Transverse colon (tissue), 4 donors: ENCODE results near the gene EZH1. TPM values are rescaled to one million over a fixed set of nuclear protein-coding genes. Genes with fewer than 3 reads are reported as not detected.
A peak's percentile ranks its signal among the peaks of the same experiment; 100 is the strongest.

Source experiments
- DNase-seq: peaks from one replicate; pipeline ENCODE4 v3.0.0-alpha.2; 2019
- H3K27ac ChIP-seq, 4 donors: fragments of 200-600 bp; sonication (generic); 2 replicates each; pipeline ENCODE4 v1.5.1; 2016 to 2018; ENCODE audit warnings: inconsistent platforms in 4 of 4
- H3K27me3 ChIP-seq: fragments of 200-600 bp; sonication (generic); 2 replicates; pipeline ENCODE4 v1.5.1; 2017; ENCODE audit warnings: inconsistent platforms
- H3K36me3 ChIP-seq, 4 donors: fragments of 200-600 bp; sonication (generic); 2 replicates each; pipeline ENCODE4 v1.5.1; 2017 to 2019; ENCODE audit warnings: inconsistent platforms in 4 of 4
- H3K4me1 ChIP-seq, 4 donors: fragments of 200-600 bp; sonication (generic); 2 replicates each; pipeline ENCODE4 v1.5.1; 2017 to 2020; ENCODE audit warnings: inconsistent platforms in 4 of 4
- H3K4me3 ChIP-seq, 4 donors: fragments of 200-600 bp; sonication (generic); 1 replicate in 1 of 4; 2 replicates in 3 of 4; pipeline versions ENCODE4 v1.5.1 to v1.6.1; 2017 to 2019; ENCODE audit warnings: inconsistent platforms in 4 of 4
- H3K9me3 ChIP-seq, 2 donors: fragments of 200-600 bp; sonication (generic); 2 replicates each; pipeline ENCODE4 v1.5.1; 2017 to 2019; ENCODE audit warnings: inconsistent platforms in 2 of 2
- EP300 ChIP-seq: sonication (generic); formaldehyde crosslinking; IDR thresholded peaks from one replicate; pipeline ENCODE4 v1.6.1; 2017; ENCODE audit warnings: antibody characterized with exemption, low read depth
- POLR2A ChIP-seq: fragments of 450-650 bp; IDR thresholded peaks from one replicate; pipeline ENCODE4 v1.6.1; 2016; ENCODE audit warnings: antibody characterized with exemption, mild to moderate bottlenecking, moderate library complexity
- POLR2AphosphoS5 ChIP-seq, 3 donors: sonication (generic); formaldehyde crosslinking; IDR thresholded peaks; one replicate each; pipeline ENCODE4 v1.6.1; 2016; ENCODE audit warnings: antibody characterized with exemption in 3 of 3
- WGBS, 2 donors: methylation state at CpG; one replicate each; pipeline ENCODE4 v1.1.5; 2018; ENCODE audit warnings: low coverage in 1 of 2; 5-methylcytosine and 5-hydroxymethylcytosine counted together
- in situ Hi-C, 4 donors: fragments of 200-750 bp; cut with MboI; loops; one replicate each; pipeline versions ENCODE4 v1.15.0 to v1.15.1; 2017; ENCODE audit warnings: low sequenced_read_pairs in 3 of 4, low pct_ligation_motif_present in 1 of 4, low pct_unique_long_range_greater_than_20kb in 1 of 4
- intact Hi-C: fragments of 100-400 bp; cut with DNase I; formaldehyde crosslinking; loops from one replicate; pipeline ENCODE4 v1.15.1; 2023; ENCODE audit warnings: low total_unique reads
- total RNA-seq, 4 donors: library from RNA; depleted of rRNA; stranded (reverse); fragments of >200 nt; gene quantifications; one replicate each; pipeline ENCODE4 v1.1.0, GENCODE V29; 2016
- TF ChIP-seq, protein P1 (sequence below), 5 experiments: fragments of 200-600 bp in 3 of 5; fragments of 450-650 bp in 2 of 5; sonication (generic) in 3 of 5; IDR thresholded peaks; 1 replicate in 2 of 5; 2 replicates in 3 of 5; pipeline ENCODE4 v1.5.1; 2016 to 2017; ENCODE audit warnings: antibody characterized with exemption in 5 of 5, inconsistent platforms in 3 of 5, mild to moderate bottlenecking in 2 of 5, moderate library complexity in 1 of 5

EZH1 gene
- total RNA-seq, 4 donors from 2014 or later, result 30.4 to 159 (median 43.4) TPM

DNA sequence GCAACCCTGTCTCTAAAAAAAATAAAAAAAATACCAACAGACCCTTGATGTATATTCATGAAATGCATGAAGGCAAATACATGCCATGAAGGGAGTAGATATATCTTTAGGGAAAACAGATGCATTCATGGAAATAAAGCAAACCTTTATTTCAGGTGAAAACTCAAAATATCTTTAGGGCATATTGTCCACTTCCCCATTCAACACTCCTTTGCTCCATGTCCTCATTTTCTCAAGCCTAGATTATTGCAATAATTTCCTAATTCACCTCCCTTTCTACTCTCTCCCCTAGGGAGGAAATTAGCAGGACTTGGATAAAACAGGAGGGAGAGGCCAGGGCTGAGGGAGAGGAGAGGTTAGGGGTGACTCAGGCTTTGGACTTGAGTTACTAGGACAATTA lies 22.7 kb upstream of the EZH1 start:
- H3K4me3 ChIP-seq, result no peak overlapping the region
- H3K9me3 ChIP-seq, result no peaks in the 10 kb centered on the region
- no peak overlapping the region for H3K27ac ChIP-seq
- peaks cover under 1% of the 10 kb centered on the region for H3K27me3 ChIP-seq
- H3K36me3 ChIP-seq, result no peaks in the 10 kb centered on the region
- DNase-seq, result no peak
- TF ChIP-seq POLR2AphosphoS5 (IDR thresholded peaks at IDR 0.05), result no peak
- TF ChIP-seq POLR2A, result no peak
- TF ChIP-seq EP300, result no peak
- TF ChIP-seq, protein P1, sequence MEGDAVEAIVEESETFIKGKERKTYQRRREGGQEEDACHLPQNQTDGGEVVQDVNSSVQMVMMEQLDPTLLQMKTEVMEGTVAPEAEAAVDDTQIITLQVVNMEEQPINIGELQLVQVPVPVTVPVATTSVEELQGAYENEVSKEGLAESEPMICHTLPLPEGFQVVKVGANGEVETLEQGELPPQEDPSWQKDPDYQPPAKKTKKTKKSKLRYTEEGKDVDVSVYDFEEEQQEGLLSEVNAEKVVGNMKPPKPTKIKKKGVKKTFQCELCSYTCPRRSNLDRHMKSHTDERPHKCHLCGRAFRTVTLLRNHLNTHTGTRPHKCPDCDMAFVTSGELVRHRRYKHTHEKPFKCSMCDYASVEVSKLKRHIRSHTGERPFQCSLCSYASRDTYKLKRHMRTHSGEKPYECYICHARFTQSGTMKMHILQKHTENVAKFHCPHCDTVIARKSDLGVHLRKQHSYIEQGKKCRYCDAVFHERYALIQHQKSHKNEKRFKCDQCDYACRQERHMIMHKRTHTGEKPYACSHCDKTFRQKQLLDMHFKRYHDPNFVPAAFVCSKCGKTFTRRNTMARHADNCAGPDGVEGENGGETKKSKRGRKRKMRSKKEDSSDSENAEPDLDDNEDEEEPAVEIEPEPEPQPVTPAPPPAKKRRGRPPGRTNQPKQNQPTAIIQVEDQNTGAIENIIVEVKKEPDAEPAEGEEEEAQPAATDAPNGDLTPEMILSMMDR (IDR thresholded peaks at IDR 0.05), result no peak
- H3K4me1 ChIP-seq, result peaks cover 0 to 4% (median 2%) of the 10 kb centered on the region in 4 donors
- intact Hi-C loops, result loop anchor here (10.0 kb wide), 1 partner anchor 183 kb away; no protein-coding TSS in a partner anchor
- in situ Hi-C loops, result no loop called here

- no peak overlapping the region for H3K27ac ChIP-seq
- no peak for DNase-seq
- TF ChIP-seq EP300, result no peak
- in situ Hi-C loops (no loop called here), intact Hi-C loops (loop anchor here (10.0 kb wide), 1 partner anchor 181 kb away; no protein-coding TSS in a partner anchor)
- no peak overlapping the region for H3K4me3 ChIP-seq
- no peaks in the 10 kb centered on the region for H3K36me3 ChIP-seq
- H3K27me3 ChIP-seq, result peaks cover 14% of the 10 kb centered on the region
- H3K9me3 ChIP-seq, result no peaks in the 10 kb centered on the region
- 82% methylated on average over 6 of the region's 6 CpGs; no CpG with 5 or more reads in 1 of the 2 donors for WGBS, 2 donors
- H3K4me1 ChIP-seq, result peaks cover 5 to 11% (median 8%) of the 10 kb centered on the region in 4 donors
These were observed 21.3 kb upstream of the EZH1 start for GRCh38 chr17:42766124-42766523.

DNA sequence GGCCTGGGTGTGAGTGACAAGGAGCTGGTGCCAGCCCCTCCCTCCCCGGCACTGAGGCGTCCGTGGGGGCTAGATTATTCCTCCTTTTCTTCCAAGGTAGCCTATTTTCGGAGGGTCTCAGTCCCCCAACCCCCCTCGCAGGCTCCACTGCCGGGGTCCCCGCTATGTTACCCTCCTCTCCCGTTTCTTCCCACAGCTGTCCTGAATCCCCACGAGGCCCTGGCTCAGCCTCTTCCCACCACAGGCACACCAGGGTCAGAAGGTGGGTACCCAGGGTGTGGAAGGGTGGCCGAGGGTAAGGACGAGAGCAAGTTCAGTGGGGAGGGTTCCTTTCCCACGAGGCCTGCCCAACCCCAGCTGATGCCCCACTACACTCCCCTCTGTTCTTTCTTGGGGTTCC lies 16.8 kb upstream of the EZH1 start:
- Histone ChIP-seq H3K9me3 (no peaks in the 10 kb centered on the region), H3K27me3 (peaks cover 30% of the 10 kb centered on the region), H3K4me3 (peak overlapping the region; percentile 32 to 62 (median 46)), H3K27ac (peak overlapping the region; percentile 21 to 55 (median 44)), H3K36me3 (no peaks in the 10 kb centered on the region), H3K4me1 (peaks cover 8 to 22% (median 14%) of the 10 kb centered on the region in 4 donors)
- no peak for TF ChIP-seq POLR2A
- TF ChIP-seq POLR2AphosphoS5 (IDR thresholded peaks at IDR 0.05), result no peak
- TF ChIP-seq EP300, result no peak
- TF ChIP-seq, protein P1 (IDR thresholded peaks at IDR 0.05), result no peak
- in situ Hi-C loops, result no loop called here
- WGBS, 2 donors, result 57% methylated on average over 12 of the region's 12 CpGs; no CpG with 5 or more reads in 1 of the 2 donors
- intact Hi-C loops, result loop anchor here (5.0 to 10.0 kb wide), 2 partner anchors 39 to 177 kb away; no protein-coding TSS in a partner anchor
- no peak for DNase-seq

GRCh38 chr17:42760652-42761581 lies 16.1 kb upstream of the EZH1 start, which contains the start of gene RAMP2:
Gene RAMP2, plus strand, starts transcription at chr17:42761227. Its CDS starts 35 bp downstream, at chr17:42761262.
- 8% methylated on average over 56 of the region's 92 CpGs; no CpG with 5 or more reads in 1 of the 2 donors for WGBS, 2 donors
- in situ Hi-C loops (no loop called here), intact Hi-C loops (loop anchor here (5.0 to 10.0 kb wide), 2 partner anchors 39 to 176 kb away; no protein-coding TSS in a partner anchor)

More at GRCh38 chr17:42760652-42761581, 16.1 kb upstream of the EZH1 start, which contains the start of gene RAMP2:
- DNase-seq, result no peak
- peak within 1 kb of the TSS; percentile 21 to 55 (median 44) for H3K27ac ChIP-seq
- peaks cover 8 to 22% (median 14%) of the 10 kb centered on the region in 4 donors for H3K4me1 ChIP-seq
- TF ChIP-seq POLR2A (no peak), POLR2AphosphoS5 (IDR thresholded peaks at IDR 0.05) (no peak)
- TF ChIP-seq, protein P1 (IDR thresholded peaks at IDR 0.05), result no peak
- no peaks in the 10 kb centered on the region for H3K9me3 ChIP-seq
- H3K27me3 ChIP-seq, result peaks cover 30% of the 10 kb centered on the region
- no peaks in the 10 kb centered on the region for H3K36me3 ChIP-seq
- H3K4me3 ChIP-seq, result peak within 1 kb of the TSS; percentile 32 to 62 (median 46)
